ENCODE measurements around the gene CDC42EP4. TPM values are rescaled to one million over a fixed set of nuclear protein-coding genes. Genes with fewer than 3 reads are reported as not detected.

The CDC42EP4 gene
- total RNA-seq, 1 donor from 2014 or later, result 104 TPM

DNA sequence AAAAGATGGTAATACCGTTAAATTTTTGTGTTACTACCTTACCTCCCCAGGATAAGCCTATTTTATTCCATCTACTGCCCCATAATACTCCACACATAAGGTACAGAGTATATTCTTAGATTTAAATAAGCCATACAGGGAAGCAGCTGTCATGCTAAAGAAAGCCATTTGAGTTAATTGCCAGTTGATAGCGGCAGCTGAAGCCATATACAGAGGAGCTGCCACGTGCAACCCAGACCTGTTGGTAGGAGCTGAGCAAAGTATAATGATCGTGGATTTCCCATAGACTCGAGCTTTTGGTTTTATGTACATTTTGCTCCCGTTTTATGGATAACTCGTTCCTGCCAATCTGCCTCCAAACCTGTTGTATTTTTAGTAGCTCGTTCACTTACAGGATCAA is 62.1 kb downstream of the CDC42EP4 start:
- Histone ChIP-seq H3K9me3 (no peaks in the 10 kb centered on the region), H3K36me3 (peaks cover 0 to 21% of the 10 kb centered on the region in 2 donors), H3K27ac (no peak overlapping the region), H3K4me1 (no peaks in the 10 kb centered on the region), H3K27me3 (no peaks in the 10 kb centered on the region), H3K4me3 (no peak overlapping the region)
- intact Hi-C loops (cut with DNase I), result no loop called here
- DNase-seq (ENCODE audit: low spot score in 2 of 2), result no peak
- no peak for TF ChIP-seq CTCF (IDR thresholded peaks at IDR 0.05)

DNA sequence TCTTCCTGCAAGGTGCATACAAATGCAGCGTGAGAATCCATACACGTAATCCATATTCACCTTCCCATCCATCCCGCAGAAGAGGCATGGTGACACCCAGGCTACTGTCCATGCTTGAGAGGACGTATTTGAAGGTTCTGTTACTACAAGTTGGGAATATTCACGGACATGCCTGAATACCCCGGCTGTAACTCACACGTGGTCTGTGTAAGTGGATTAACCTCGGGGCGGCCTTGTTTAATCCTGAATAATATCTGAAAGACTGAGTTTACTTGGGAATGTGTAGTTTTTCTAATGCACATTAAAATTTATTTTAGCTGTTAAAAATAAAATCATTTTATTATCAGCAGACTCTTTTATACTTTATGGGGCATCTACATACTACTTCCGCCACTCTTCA is 63.3 kb downstream of the CDC42EP4 start:
- no peak for DNase-seq (ENCODE audit: low spot score in 2 of 2)
- TF ChIP-seq CTCF (IDR thresholded peaks at IDR 0.05), result no peak
- intact Hi-C loops (cut with DNase I), result no loop called here
- Histone ChIP-seq H3K4me1 (no peaks in the 10 kb centered on the region), H3K4me3 (no peak overlapping the region), H3K36me3 (peaks cover 2 to 30% of the 10 kb centered on the region in 2 donors), H3K9me3 (no peaks in the 10 kb centered on the region), H3K27me3 (no peaks in the 10 kb centered on the region), H3K27ac (no peak overlapping the region)

DNA sequence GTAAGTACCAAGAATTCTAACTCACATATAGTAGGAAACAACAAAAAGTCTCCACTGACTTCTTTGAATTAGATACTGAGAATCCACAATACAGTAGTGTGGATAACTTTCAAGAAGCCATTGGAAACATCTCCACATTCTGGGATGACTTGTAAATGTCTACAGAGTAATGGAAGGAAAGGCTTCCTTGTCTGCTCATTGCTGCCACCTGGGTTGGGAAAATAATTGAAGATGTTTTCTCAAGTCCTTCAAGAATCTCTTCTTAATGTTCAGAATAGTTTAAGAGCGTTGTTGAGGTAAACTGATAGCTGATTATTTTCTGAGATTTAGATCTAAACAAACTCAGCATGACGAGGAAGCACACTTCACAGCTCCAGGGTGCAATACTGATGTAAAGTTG is 64.1 kb downstream of the CDC42EP4 start:
- Histone ChIP-seq H3K9me3 (no peaks in the 10 kb centered on the region), H3K27me3 (no peaks in the 10 kb centered on the region), H3K4me3 (no peak overlapping the region), H3K27ac (no peak overlapping the region), H3K4me1 (no peaks in the 10 kb centered on the region), H3K36me3 (peaks cover 6 to 34% of the 10 kb centered on the region in 2 donors)
- no peak for DNase-seq (ENCODE audit: low spot score in 2 of 2)
- intact Hi-C loops (cut with DNase I), result no loop called here
- TF ChIP-seq CTCF (IDR thresholded peaks at IDR 0.05), result no peak

DNA sequence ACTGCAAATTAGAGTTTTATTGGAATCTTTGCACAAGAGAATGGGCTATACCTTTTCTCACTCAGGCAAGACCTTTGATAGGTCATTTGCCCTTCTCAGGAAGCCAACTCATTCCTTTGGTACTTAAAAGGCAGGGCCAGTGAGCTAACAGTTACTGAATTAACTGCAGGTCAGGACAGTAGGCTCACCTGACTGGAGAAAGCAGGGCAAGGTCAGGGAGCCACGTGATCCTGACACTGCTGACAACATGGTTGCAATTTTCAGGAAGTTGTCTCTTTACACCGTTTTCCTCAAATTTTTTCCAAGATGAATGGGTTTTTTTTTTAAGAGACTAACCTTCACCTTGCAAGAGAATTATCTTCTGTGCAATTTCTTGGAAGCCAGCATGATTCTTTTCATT is 71.2 kb downstream of the CDC42EP4 start:
- Histone ChIP-seq H3K27ac (no peak overlapping the region), H3K36me3 (peaks cover 18 to 41% of the 10 kb centered on the region in 2 donors), H3K4me1 (peaks cover 0 to 3% of the 10 kb centered on the region in 2 donors), H3K9me3 (no peaks in the 10 kb centered on the region), H3K4me3 (no peak overlapping the region), H3K27me3 (no peaks in the 10 kb centered on the region)
- intact Hi-C loops (cut with DNase I), result no loop called here
- no peak for DNase-seq (ENCODE audit: low spot score in 2 of 2)
- TF ChIP-seq CTCF (IDR thresholded peaks at IDR 0.05), result no peak

DNA sequence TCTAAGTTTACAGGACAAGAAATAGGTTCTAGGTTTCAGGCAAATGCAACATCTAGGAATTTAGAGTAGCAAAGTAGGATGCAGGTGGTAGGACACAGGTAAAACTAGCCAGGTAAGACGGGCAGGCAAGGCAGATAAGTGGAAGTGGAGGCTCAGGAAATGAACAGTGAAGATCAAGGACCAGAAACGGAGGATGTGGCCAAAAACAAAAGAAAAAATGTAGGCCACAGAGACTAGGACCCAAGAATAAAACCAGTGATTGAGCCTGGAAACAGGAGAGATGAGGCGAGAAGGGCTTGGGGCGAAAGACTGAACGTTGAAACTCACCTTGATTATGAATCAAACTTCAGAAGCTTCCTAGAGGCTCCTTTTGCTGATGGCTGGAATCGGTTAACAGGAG is 74.1 kb downstream of the CDC42EP4 start:
- intact Hi-C loops (cut with DNase I), result no loop called here
- no peak overlapping the region for H3K27ac ChIP-seq
- peaks cover 7 to 11% of the 10 kb centered on the region in 2 donors for H3K4me1 ChIP-seq
- DNase-seq (ENCODE audit: low spot score in 2 of 2), result no peak
- H3K27me3 ChIP-seq, result no peaks in the 10 kb centered on the region
- no peak for TF ChIP-seq CTCF (IDR thresholded peaks at IDR 0.05)
- H3K9me3 ChIP-seq, result no peaks in the 10 kb centered on the region
- peaks cover 12 to 30% of the 10 kb centered on the region in 2 donors for H3K36me3 ChIP-seq
- no peak overlapping the region for H3K4me3 ChIP-seq

DNA sequence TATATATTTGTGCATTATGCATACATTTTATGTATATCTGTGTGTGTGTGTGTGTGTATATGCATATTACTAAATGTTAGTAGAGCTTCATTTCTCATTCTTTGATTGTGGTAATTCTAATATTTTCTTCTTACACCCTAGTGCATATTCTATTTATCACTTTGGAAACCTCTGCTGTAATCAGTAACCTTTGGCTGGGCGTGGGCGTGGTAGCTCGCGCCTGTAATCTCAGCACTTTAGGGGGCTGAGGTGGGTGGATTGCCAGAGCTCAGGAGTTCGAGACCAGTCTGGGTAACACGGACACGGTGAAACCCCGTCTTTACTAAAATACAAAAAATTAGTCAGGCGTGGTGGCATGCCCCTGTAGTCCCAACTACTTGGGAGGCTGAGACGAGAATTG is 77.1 kb downstream of the CDC42EP4 start:
- intact Hi-C loops (cut with DNase I), result no loop called here
- no peak for DNase-seq (ENCODE audit: low spot score in 2 of 2)
- Histone ChIP-seq H3K27ac (no peak overlapping the region), H3K4me1 (peaks cover 7 to 21% of the 10 kb centered on the region in 2 donors), H3K4me3 (no peak overlapping the region), H3K9me3 (no peaks in the 10 kb centered on the region), H3K36me3 (peaks cover 12 to 24% of the 10 kb centered on the region in 2 donors), H3K27me3 (no peaks in the 10 kb centered on the region)
- no peak for TF ChIP-seq CTCF (IDR thresholded peaks at IDR 0.05)

Data from ascending aorta (tissue), 2 donors.